ENCODE data around the gene SMG6. TPM values are rescaled to one million over a fixed set of nuclear protein-coding genes. Genes with fewer than 3 reads are reported as not detected.

SMG6 gene
- total and polyA plus RNA-seq, 2 donors (not counting 1 experiment from before 2014, with no cell fraction given): 10.6 to 35.5 TPM

- no peak for DNase-seq
- Histone ChIP-seq H3K4me1 (ENCODE audit: control insufficient read depth in 2 of 2, insufficient read depth in 2 of 2, low read length in 2 of 2) (peaks cover 12 to 25% of the 10 kb centered on the region in 2 donors), H3K4me3 (ENCODE audit: control extremely low read depth in 1 of 5, extremely low read depth in 1 of 5, insufficient read depth in 1 of 5, low read depth in 2 of 5, low read length in 4 of 5) (no peak overlapping the region), H3K27me3 (replicated peaks in 1 of 4; ENCODE audit: control extremely low read depth in 1 of 4, control insufficient read depth in 3 of 4, insufficient read depth in 4 of 4, low read length in 3 of 4) (no peaks in the 10 kb centered on the region), H3K27ac (ENCODE audit: low read length in 2 of 2) (peak overlapping the region; percentile 37 to 49), H4K20me1 (ENCODE audit: control insufficient read depth, insufficient read depth, low read length, poor library complexity, severe bottlenecking) (peaks cover 2% of the 10 kb centered on the region), H3K9me3 (ENCODE audit: control extremely low read depth in 1 of 3, control insufficient read depth in 2 of 3, insufficient read depth in 1 of 3, low read length in 2 of 3) (no peaks in the 10 kb centered on the region), H3K79me2 (ENCODE audit: control insufficient read depth, insufficient read depth, low read length) (peaks cover 11% of the 10 kb centered on the region), H3K9ac (ENCODE audit: low read length) (no peak overlapping the region), H2AFZ (ENCODE audit: insufficient read depth, low read depth, low read length, poor library complexity, severe bottlenecking) (no peak overlapping the region), H3K4me2 (replicated peaks; ENCODE audit: low read depth, low read length, poor library complexity, severe bottlenecking) (peak overlapping the region; percentile 34), H3K36me3 (replicated peaks in 1 of 2; ENCODE audit: control extremely low read depth in 1 of 2, control insufficient read depth in 1 of 2, extremely low read depth in 1 of 2, insufficient read depth in 2 of 2, low read length in 1 of 2) (peaks cover 7 to 38% of the 10 kb centered on the region in 2 experiments)
- no CpG with 5 or more reads among the region's 2 CpGs for WGBS (ENCODE audit: insufficient coverage)
- H3K27me3 Mint-ChIP-seq: no peaks in the 10 kb centered on the region
- peak overlapping the region; percentile 80 for H3K27ac Mint-ChIP-seq
- peaks cover 22% of the 10 kb centered on the region for H3K4me1 Mint-ChIP-seq
- ChIA-PET POLR2A (interaction anchor here (0.6 to 0.7 kb wide), 2 partner anchors 178 to 186 kb away, joined by 5 to 7 read pairs; no protein-coding TSS in a partner anchor), CTCF (interaction anchor here (0.5 to 3.4 kb wide), 3 partner anchors 9 to 183 kb away, joined by 3 to 37 read pairs (median 4); partner anchors contain the start of gene HIC1)
- intact Hi-C loops (cut with micrococcal nuclease): loop anchor here (1.0 kb wide), 1 partner anchor 150 kb away; no protein-coding TSS in a partner anchor
- ATAC-seq (ENCODE audit: low read depth): no peak
- peak overlapping the region; percentile 65 for H3K4me3 Mint-ChIP-seq
- TF ChIP-seq EZH2 (IDR thresholded peaks at IDR 0.05; ENCODE audit: borderline replicate concordance, insufficient read depth, low read depth, low read length, poor library complexity, severe bottlenecking): no peak
- TF ChIP-seq, protein P1, sequence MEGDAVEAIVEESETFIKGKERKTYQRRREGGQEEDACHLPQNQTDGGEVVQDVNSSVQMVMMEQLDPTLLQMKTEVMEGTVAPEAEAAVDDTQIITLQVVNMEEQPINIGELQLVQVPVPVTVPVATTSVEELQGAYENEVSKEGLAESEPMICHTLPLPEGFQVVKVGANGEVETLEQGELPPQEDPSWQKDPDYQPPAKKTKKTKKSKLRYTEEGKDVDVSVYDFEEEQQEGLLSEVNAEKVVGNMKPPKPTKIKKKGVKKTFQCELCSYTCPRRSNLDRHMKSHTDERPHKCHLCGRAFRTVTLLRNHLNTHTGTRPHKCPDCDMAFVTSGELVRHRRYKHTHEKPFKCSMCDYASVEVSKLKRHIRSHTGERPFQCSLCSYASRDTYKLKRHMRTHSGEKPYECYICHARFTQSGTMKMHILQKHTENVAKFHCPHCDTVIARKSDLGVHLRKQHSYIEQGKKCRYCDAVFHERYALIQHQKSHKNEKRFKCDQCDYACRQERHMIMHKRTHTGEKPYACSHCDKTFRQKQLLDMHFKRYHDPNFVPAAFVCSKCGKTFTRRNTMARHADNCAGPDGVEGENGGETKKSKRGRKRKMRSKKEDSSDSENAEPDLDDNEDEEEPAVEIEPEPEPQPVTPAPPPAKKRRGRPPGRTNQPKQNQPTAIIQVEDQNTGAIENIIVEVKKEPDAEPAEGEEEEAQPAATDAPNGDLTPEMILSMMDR (IDR thresholded peaks at IDR 0.05): no peak
- H3K9me3 Mint-ChIP-seq (ENCODE audit: insufficient read depth): no peaks in the 10 kb centered on the region
Measured at GRCh38 chr17:2239170-2239551, 64.4 kb downstream of the SMG6 start.

- H3K4me3 Mint-ChIP-seq: peak overlapping the region; percentile 65
- peak overlapping the region; percentile 80 for H3K27ac Mint-ChIP-seq
- CTCF ChIA-PET: interaction anchor here (0.9 to 1.7 kb wide), 2 partner anchors 182 to 184 kb away, joined by 4 to 6 read pairs; partner anchors contain the start of gene HIC1
Measured at GRCh38 chr17:2238432-2239169, 65.0 kb downstream of the SMG6 start.

More at GRCh38 chr17:2238432-2239169, 65.0 kb downstream of the SMG6 start:
- Mint-ChIP-seq H3K27me3 (no peaks in the 10 kb centered on the region), H3K9me3 (ENCODE audit: insufficient read depth) (no peaks in the 10 kb centered on the region), H3K4me1 (peaks cover 22% of the 10 kb centered on the region)
- TF ChIP-seq EZH2 (IDR thresholded peaks at IDR 0.05; ENCODE audit: borderline replicate concordance, insufficient read depth, low read depth, low read length, poor library complexity, severe bottlenecking): no peak
- TF ChIP-seq, protein P1 (IDR thresholded peaks at IDR 0.05): no peak
- Histone ChIP-seq H3K36me3 (replicated peaks in 1 of 2; ENCODE audit: control extremely low read depth in 1 of 2, control insufficient read depth in 1 of 2, extremely low read depth in 1 of 2, insufficient read depth in 2 of 2, low read length in 1 of 2) (peaks cover 7 to 33% of the 10 kb centered on the region in 2 experiments), H3K79me2 (ENCODE audit: control insufficient read depth, insufficient read depth, low read length) (peaks cover 10% of the 10 kb centered on the region), H4K20me1 (ENCODE audit: control insufficient read depth, insufficient read depth, low read length, poor library complexity, severe bottlenecking) (no peaks in the 10 kb centered on the region), H3K4me1 (ENCODE audit: control insufficient read depth in 2 of 2, insufficient read depth in 2 of 2, low read length in 2 of 2) (peaks cover 12 to 25% of the 10 kb centered on the region in 2 donors), H3K27me3 (replicated peaks in 1 of 4; ENCODE audit: control extremely low read depth in 1 of 4, control insufficient read depth in 3 of 4, insufficient read depth in 4 of 4, low read length in 3 of 4) (no peaks in the 10 kb centered on the region), H2AFZ (ENCODE audit: insufficient read depth, low read depth, low read length, poor library complexity, severe bottlenecking) (no peak overlapping the region), H3K27ac (ENCODE audit: low read length in 2 of 2) (peak overlapping the region; percentile 37 to 49), H3K4me3 (ENCODE audit: control extremely low read depth in 1 of 5, extremely low read depth in 1 of 5, insufficient read depth in 1 of 5, low read depth in 2 of 5, low read length in 4 of 5) (peak overlapping the region in 1 of 5 experiments; percentile 13), H3K4me2 (replicated peaks; ENCODE audit: low read depth, low read length, poor library complexity, severe bottlenecking) (peak overlapping the region; percentile 34), H3K9me3 (ENCODE audit: control extremely low read depth in 1 of 3, control insufficient read depth in 2 of 3, insufficient read depth in 1 of 3, low read length in 2 of 3) (no peaks in the 10 kb centered on the region), H3K9ac (ENCODE audit: low read length) (no peak overlapping the region)
- whole genome bisulfite sequencing (ENCODE audit: insufficient coverage): 64% methylated on average over 11 of the region's 15 CpGs
- intact Hi-C loops (cut with micrococcal nuclease): loop anchor here (1.0 kb wide), 1 partner anchor 149 kb away; no protein-coding TSS in a partner anchor
- DNase-seq (peak; percentile 48), ATAC-seq (ENCODE audit: low read depth) (peak; percentile 52)
- POLR2A ChIA-PET: no interaction called here

Data from B cell (primary cell).